Hepatocyte (in vitro differentiated cells): ENCODE results near the gene COMT. TPM values are rescaled to one million over a fixed set of nuclear protein-coding genes. Genes with fewer than 3 reads are reported as not detected.

Experiments
- DNase-seq: peaks from one replicate; pipeline ENCODE4 v3.0.0-alpha.2; 2016; ENCODE audit warnings: low spot score
- H2AFZ ChIP-seq: fragments of 200-600 bp; sonication (generic); 2 replicates; pipeline ENCODE4 v1.6.0; 2016; ENCODE audit warnings: antibody characterized with exemption, mild to moderate bottlenecking
- H3K27ac ChIP-seq: fragments of 200-600 bp; sonication (generic); 2 replicates; pipeline ENCODE4 v1.5.1; 2016; ENCODE audit warnings: mild to moderate bottlenecking
- H3K27me3 ChIP-seq: fragments of 200-600 bp; sonication (generic); 2 replicates; pipeline ENCODE4 v1.6.1; 2016
- H3K36me3 ChIP-seq: fragments of 200-600 bp; sonication (generic); replicated peaks from 2 replicates; pipeline ENCODE4 v1.5.1; 2016; ENCODE audit warnings: low read depth; ENCODE audit not compliant: insufficient read depth
- H3K4me1 ChIP-seq: fragments of 200-600 bp; sonication (generic); 2 replicates; pipeline ENCODE4 v1.5.1; 2016; ENCODE audit warnings: mild to moderate bottlenecking, moderate library complexity; ENCODE audit not compliant: insufficient read depth
- H3K4me2 ChIP-seq: fragments of 200-600 bp; sonication (generic); 2 replicates; pipeline ENCODE4 v1.6.0; 2016
- H3K4me3 ChIP-seq: fragments of 200-600 bp; sonication (generic); 2 replicates; pipeline ENCODE4 v1.5.1; 2016; ENCODE audit warnings: mild to moderate bottlenecking
- H3K79me2 ChIP-seq: fragments of 200-600 bp; sonication (generic); 2 replicates; pipeline ENCODE4 v1.6.0; 2017; ENCODE audit warnings: mild to moderate bottlenecking
- H3K9me2 ChIP-seq: fragments of 200-600 bp; sonication (generic); replicated peaks from 2 replicates; pipeline ENCODE4 v1.6.0; 2017; ENCODE audit warnings: mild to moderate bottlenecking; ENCODE audit not compliant: insufficient read depth
- H3K9me3 ChIP-seq: fragments of 200-600 bp; sonication (generic); 2 replicates; pipeline ENCODE4 v1.5.1; 2016; ENCODE audit warnings: low read depth, mild to moderate bottlenecking
- H4K20me1 ChIP-seq: fragments of 200-600 bp; sonication (generic); 2 replicates; pipeline ENCODE4 v1.6.0; 2016; ENCODE audit warnings: mild to moderate bottlenecking; ENCODE audit not compliant: insufficient read depth, poor library complexity, severe bottlenecking
- EZH2 ChIP-seq: fragments of 200-600 bp; sonication (generic); IDR thresholded peaks from 2 replicates; pipeline ENCODE4 v1.6.1; 2016; ENCODE audit warnings: antibody characterized with exemption, mild to moderate bottlenecking, borderline replicate concordance
- EZH2phosphoT487 ChIP-seq: fragments of 200-600 bp; sonication (generic); IDR thresholded peaks from one replicate; pipeline ENCODE4 v1.6.1; 2018; ENCODE audit warnings: antibody characterized with exemption, mild to moderate bottlenecking, low read depth, moderate library complexity; ENCODE audit not compliant: unreplicated experiment, severe bottlenecking
- WGBS: methylation state at CpG from one replicate; pipeline ENCODE4 v1.1.6; 2016; ENCODE audit warnings: low lambda C conversion rate; ENCODE audit errors: missing lambda C conversion rate; 5-methylcytosine and 5-hydroxymethylcytosine counted together
- polyA plus RNA-seq: library from polyadenylated mRNA; unstranded; fragments of >200 nt; fragmentation: Nextera tagmentation; extraction: Ambion mirVana; gene quantifications from 2 replicates; pipeline ENCODE4 v1.2.1, GENCODE V29; 2016
- total RNA-seq: library from RNA; depleted of rRNA; stranded (reverse); fragments of >200 nt; gene quantifications from 2 replicates; pipeline ENCODE4 v1.2.3, GENCODE V29; 2014
- TF ChIP-seq, protein P1 (sequence below): fragments of 200-600 bp; sonication (generic); IDR thresholded peaks from 2 replicates; pipeline ENCODE4 v1.5.1; 2016; ENCODE audit warnings: antibody characterized with exemption, mild to moderate bottlenecking; ENCODE audit not compliant: poor library complexity

The COMT gene
- total and polyA plus RNA-seq, 2 experiments from 2014 or later: 74.5 to 153 TPM

DNA sequence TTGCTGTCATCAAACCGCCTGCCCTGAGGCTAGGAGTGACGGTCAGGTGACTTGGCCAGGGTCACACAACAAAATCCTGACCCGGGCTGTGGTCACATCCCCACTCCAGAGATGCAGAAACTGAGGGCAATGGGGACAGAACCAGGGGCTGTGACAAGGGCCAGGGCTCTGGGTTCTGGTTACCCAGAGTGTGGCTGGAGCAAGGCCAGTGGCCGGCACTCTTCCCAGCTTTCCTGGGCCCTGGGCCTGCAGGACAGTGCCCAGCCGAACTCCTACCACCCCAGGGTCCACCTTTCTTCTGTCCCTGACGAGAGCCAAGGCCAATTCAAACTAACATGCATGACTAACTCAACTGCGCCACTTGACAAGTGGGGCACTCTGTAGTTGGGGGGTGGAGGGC lies 39.2 kb downstream of the COMT start:
- Histone ChIP-seq H3K4me3 (no peak overlapping the region), H3K9me3 (no peaks in the 10 kb centered on the region), H3K27ac (no peak overlapping the region), H3K9me2 (no peaks in the 10 kb centered on the region), H4K20me1 (peaks cover 6% of the 10 kb centered on the region), H3K4me1 (peaks cover 12% of the 10 kb centered on the region), H3K36me3 (no peaks in the 10 kb centered on the region), H3K4me2 (no peak overlapping the region), H2AFZ (no peak overlapping the region), H3K79me2 (peaks cover 11% of the 10 kb centered on the region), H3K27me3 (no peaks in the 10 kb centered on the region)
- no peak for TF ChIP-seq EZH2phosphoT487
- no peak for TF ChIP-seq EZH2
- TF ChIP-seq, protein P1, sequence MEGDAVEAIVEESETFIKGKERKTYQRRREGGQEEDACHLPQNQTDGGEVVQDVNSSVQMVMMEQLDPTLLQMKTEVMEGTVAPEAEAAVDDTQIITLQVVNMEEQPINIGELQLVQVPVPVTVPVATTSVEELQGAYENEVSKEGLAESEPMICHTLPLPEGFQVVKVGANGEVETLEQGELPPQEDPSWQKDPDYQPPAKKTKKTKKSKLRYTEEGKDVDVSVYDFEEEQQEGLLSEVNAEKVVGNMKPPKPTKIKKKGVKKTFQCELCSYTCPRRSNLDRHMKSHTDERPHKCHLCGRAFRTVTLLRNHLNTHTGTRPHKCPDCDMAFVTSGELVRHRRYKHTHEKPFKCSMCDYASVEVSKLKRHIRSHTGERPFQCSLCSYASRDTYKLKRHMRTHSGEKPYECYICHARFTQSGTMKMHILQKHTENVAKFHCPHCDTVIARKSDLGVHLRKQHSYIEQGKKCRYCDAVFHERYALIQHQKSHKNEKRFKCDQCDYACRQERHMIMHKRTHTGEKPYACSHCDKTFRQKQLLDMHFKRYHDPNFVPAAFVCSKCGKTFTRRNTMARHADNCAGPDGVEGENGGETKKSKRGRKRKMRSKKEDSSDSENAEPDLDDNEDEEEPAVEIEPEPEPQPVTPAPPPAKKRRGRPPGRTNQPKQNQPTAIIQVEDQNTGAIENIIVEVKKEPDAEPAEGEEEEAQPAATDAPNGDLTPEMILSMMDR: no peak
- DNase-seq: no peak
- 91% methylated on average over 7 of the region's 7 CpGs for WGBS

DNA sequence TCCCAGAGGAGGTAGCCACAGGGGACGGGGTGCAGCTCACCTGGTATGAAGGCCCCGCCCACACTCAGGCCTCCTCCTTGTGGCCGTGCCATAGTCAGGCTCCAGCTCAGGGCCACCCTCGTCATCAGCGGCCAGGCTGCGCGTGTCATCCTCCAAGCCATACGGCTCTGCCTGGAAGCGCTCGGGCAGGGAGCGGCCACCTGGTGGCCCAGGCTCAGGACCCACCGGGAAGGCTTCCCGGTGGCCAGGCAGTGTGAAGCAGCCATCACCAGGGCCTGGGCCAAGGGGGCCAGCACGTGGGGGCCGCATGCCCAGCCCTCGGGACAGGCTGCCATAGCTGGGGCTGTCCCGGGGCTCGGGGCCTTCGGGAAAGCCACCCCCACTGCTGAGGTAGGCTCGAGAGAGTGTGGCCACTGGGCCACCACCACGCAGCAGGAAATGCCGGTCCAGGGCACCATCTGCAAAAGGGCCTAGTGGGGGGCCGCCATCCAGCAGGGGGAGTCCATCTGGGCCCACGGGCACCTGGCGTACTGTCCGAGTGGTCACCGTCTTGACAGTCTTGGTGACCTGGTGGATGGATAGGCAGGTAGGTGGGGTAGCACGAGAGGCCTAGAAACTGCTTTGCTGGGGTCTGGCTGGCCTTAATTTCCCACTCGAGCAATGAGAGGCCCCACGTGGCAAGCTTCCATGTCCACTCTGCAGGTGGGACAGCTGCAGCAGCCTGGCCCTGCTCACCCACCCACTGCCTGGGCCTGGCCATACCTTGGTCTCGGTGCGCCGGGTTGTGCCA lies 39.8 kb downstream of the COMT start:
- Histone ChIP-seq H3K4me1 (peaks cover 12% of the 10 kb centered on the region), H3K36me3 (no peaks in the 10 kb centered on the region), H3K27me3 (no peaks in the 10 kb centered on the region), H3K9me3 (no peaks in the 10 kb centered on the region), H3K4me3 (no peak overlapping the region), H3K4me2 (no peak overlapping the region), H3K9me2 (no peaks in the 10 kb centered on the region), H3K79me2 (peaks cover 13% of the 10 kb centered on the region), H3K27ac (no peak overlapping the region), H4K20me1 (peaks cover 9% of the 10 kb centered on the region), H2AFZ (no peak overlapping the region)
- no peak for DNase-seq
- TF ChIP-seq EZH2 (no peak), EZH2phosphoT487 (no peak)
- TF ChIP-seq, protein P1: no peak
- WGBS: 97% methylated on average over 29 of the region's 33 CpGs

DNA sequence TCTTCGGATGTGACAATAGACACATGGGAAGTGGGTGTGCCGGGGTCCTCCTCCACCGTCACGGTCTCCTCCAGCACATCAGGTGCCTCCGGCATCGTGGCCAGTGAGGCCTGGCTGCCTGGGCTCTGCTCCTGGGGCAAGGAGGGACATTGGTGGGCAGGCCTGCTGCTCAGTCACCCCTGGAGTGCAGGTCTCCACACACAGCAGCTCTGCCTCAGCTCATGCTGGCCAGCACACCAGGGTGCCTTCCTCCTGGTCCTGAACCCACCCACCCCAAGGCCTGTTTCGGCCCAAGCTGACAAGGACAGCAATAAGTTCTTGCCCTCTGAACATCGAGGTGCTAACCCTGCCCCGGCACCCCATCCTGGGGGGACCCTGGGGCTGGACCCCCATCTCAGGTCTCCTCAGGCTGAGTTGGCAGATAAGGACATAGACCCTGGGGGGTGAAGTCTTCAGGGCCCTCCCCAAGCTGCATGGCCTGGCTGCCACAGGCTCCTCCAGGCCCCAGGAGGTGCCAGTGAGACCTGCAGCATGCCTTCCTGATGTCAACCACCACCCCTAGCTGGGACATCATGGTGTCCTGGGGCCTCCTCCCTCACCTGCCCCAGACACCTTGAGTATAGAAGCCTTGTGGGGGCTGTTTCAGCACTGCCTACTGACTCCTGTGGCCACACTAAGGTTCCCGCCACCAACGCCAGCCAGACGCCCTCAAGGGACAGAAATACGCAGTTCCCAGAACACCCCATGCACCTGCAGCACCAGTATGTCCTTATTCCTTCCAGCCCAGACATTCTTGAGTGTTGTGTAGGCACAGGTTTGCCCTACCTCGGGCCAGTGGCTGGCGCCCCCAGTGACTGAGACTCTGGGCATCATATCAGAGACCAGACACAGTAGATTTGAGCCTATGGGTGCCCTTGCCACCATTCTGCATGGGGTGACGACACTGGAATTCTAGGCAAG lies 40.7 kb downstream of the COMT start:
- H3K36me3 ChIP-seq: no peaks in the 10 kb centered on the region
- no peaks in the 10 kb centered on the region for H3K27me3 ChIP-seq
- peaks cover 12% of the 10 kb centered on the region for H3K4me1 ChIP-seq
- H2AFZ ChIP-seq: no peak overlapping the region
- peaks cover 13% of the 10 kb centered on the region for H3K79me2 ChIP-seq
- no peaks in the 10 kb centered on the region for H3K9me3 ChIP-seq
- no peaks in the 10 kb centered on the region for H3K9me2 ChIP-seq
- TF ChIP-seq EZH2phosphoT487: no peak
- TF ChIP-seq EZH2: no peak
- TF ChIP-seq, protein P1: no peak
- no peak overlapping the region for H3K27ac ChIP-seq
- WGBS: 98% methylated on average over 16 of the region's 16 CpGs
- no peak for DNase-seq
- H3K4me2 ChIP-seq: no peak overlapping the region
- H4K20me1 ChIP-seq: peaks cover 9% of the 10 kb centered on the region
- no peak overlapping the region for H3K4me3 ChIP-seq
